Measurements from ENCODE around the gene RCAN2. TPM values are rescaled to one million over a fixed set of nuclear protein-coding genes. Genes with fewer than 3 reads are reported as not detected.

The RCAN2 gene
- total RNA-seq, 1 donor from 2014 or later, result 17.0 TPM

GRCh38 chr6:46172176-46172575 lies 319.1 kb downstream of the RCAN2 start:
- DNase-seq (ENCODE audit: low spot score), result no peak
- Mint-ChIP-seq H3K27me3 (ENCODE audit: unreplicated experiment) (no peaks in the 10 kb centered on the region), H3K9me3 (ENCODE audit: unreplicated experiment) (no peaks in the 10 kb centered on the region), H3K4me3 (ENCODE audit: unreplicated experiment) (no peak overlapping the region), H3K4me1 (ENCODE audit: unreplicated experiment) (peaks cover 3% of the 10 kb centered on the region), H3K36me3 (ENCODE audit: low read depth, unreplicated experiment) (no peaks in the 10 kb centered on the region), H3K27ac (ENCODE audit: unreplicated experiment) (no peak overlapping the region)
- TF ChIP-seq CTCF (IDR thresholded peaks at IDR 0.05; ENCODE audit: unreplicated experiment), result no peak

Other genes starting within 250 kb of the RCAN2 start
- gene CYP39A1, start 161.4 kb upstream of the RCAN2 start, total RNA-seq (ENCODE audit: unreplicated experiment), result 2.5 TPM
- gene SLC25A27, start 161.5 kb upstream of the RCAN2 start, total RNA-seq (ENCODE audit: unreplicated experiment), result 4.7 TPM
- gene TDRD6, start 196.4 kb upstream of the RCAN2 start, total RNA-seq (ENCODE audit: unreplicated experiment), result 0.21 TPM
- gene PLA2G7, start 243.9 kb upstream of the RCAN2 start, total RNA-seq (ENCODE audit: unreplicated experiment), result 0.21 TPM